T-helper 9 cell (primary cell): ENCODE results near the gene DHX35.
A peak's percentile ranks its signal among the peaks of the same experiment; 100 is the strongest.
"Not testable (repeated sequence)": the region's sequence is repeated elsewhere in the genome, so short reads cannot be mapped to it uniquely, and the experiment has no call there.

Source experiments
- DNase-seq: peaks from one replicate; pipeline ENCODE4 v3.0.0-alpha.2; 2020

Gene DHX35

GRCh38 chr20:38979842-38980241 is 17.7 kb downstream of the DHX35 start:
- DNase-seq, result no peak

GRCh38 chr20:38982291-38982690 is 20.1 kb downstream of the DHX35 start:
- DNase-seq, result no peak

- no peak for DNase-seq
These were observed 22.9 kb downstream of the DHX35 start for GRCh38 chr20:38985060-38985459.

GRCh38 chr20:38985603-38986170 is 23.5 kb downstream of the DHX35 start:
- no peak for DNase-seq

- no peak for DNase-seq
These were observed 24.5 kb downstream of the DHX35 start for GRCh38 chr20:38986663-38987062.

GRCh38 chr20:38987777-38988176 is 25.6 kb downstream of the DHX35 start:
- no peak for DNase-seq

- DNase-seq, result no peak
These were observed 28.6 kb downstream of the DHX35 start for GRCh38 chr20:38990728-38991127.

- no peak for DNase-seq
These were observed 29.9 kb downstream of the DHX35 start for GRCh38 chr20:38991814-38992704.

- DNase-seq, result no peak
These were observed 33.4 kb downstream of the DHX35 start for GRCh38 chr20:38995536-38996044.

GRCh38 chr20:38996866-38997265 is 34.7 kb downstream of the DHX35 start:
- DNase-seq, result not testable (repeated sequence)

- no peak for DNase-seq
These were observed 35.5 kb downstream of the DHX35 start for GRCh38 chr20:38997622-38998021.

GRCh38 chr20:38999217-38999616 is 37.1 kb downstream of the DHX35 start:
- no peak for DNase-seq

- no peak for DNase-seq
These were observed 38.1 kb downstream of the DHX35 start for GRCh38 chr20:38999965-39000910.

GRCh38 chr20:39004508-39004907 is 42.4 kb downstream of the DHX35 start:
- DNase-seq, result peak; percentile 11

GRCh38 chr20:39009348-39009747 is 47.2 kb downstream of the DHX35 start:
- DNase-seq, result no peak

- no peak for DNase-seq
These were observed 48.4 kb downstream of the DHX35 start for GRCh38 chr20:39010496-39010895.

- no peak for DNase-seq
These were observed 51.5 kb downstream of the DHX35 start for GRCh38 chr20:39013662-39014109.

GRCh38 chr20:39016041-39016440 is 53.9 kb downstream of the DHX35 start:
- DNase-seq, result no peak

- no peak for DNase-seq
These were observed 54.4 kb downstream of the DHX35 start for GRCh38 chr20:39016506-39016905.

GRCh38 chr20:39019027-39019426 is 56.9 kb downstream of the DHX35 start:
- no peak for DNase-seq

- no peak for DNase-seq
These were observed 57.7 kb downstream of the DHX35 start for GRCh38 chr20:39019805-39020325.

GRCh38 chr20:39021748-39022147 is 59.6 kb downstream of the DHX35 start:
- no peak for DNase-seq

GRCh38 chr20:39025883-39026282 is 63.7 kb downstream of the DHX35 start:
- DNase-seq, result no peak
